ENCODE results near the gene ZKSCAN7. TPM values are rescaled to one million over a fixed set of nuclear protein-coding genes. Genes with fewer than 3 reads are reported as not detected.

ZKSCAN7 gene
- total and polyA plus RNA-seq, 7 donors: 0.60 to 7.1 (median 2.7) TPM

DNA sequence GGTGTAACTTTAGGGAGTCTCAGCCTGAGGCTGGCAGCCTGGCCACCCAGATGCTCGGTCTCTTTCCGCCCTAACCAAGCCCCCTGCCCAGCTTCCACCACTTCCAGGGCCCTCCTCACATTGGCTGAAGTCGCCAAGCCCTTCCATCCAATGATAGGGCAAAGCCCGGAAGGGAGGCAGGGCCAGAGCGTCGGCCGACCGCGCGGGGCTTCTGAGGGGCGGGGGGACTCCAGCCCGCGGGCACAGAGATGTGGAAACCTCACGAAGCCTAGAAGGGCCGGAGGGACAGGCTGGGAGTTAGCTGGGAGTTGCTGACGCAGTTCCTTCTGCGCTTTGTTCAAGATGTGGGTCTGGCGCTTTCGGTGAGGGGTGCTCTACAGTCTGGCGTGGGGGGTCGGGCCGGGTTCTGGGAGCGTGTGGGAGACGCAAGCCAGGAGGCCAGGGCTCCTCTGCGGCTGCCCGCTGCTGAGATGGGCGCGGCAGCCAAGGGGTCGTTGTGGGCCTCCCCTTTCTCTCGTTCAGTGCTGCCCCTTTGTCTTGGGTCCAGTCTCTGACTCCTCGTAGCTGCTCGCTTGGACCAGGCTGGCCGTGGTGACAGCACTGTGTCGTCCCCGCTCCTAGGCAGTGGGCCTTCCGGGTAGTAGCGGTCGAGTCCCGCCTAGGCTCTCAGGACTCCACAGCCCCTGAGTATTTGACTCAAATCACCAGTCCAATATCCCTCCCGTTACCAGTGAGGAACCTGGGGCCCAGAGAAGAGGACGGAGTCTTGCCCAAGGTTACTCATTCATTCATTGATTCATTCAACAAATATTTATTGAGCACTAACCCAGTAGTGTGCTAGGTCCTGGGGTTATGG is 29.9 kb downstream of the ZKSCAN7 start, which contains the start of gene ZNF660:
TSS of gene ZNF660 (plus strand) at position 319 of the 856 bp plus-strand sequence. CDS start 9,230 bp downstream, outside the sequence.
- peak; percentile 84 for DNase-seq

DNA sequence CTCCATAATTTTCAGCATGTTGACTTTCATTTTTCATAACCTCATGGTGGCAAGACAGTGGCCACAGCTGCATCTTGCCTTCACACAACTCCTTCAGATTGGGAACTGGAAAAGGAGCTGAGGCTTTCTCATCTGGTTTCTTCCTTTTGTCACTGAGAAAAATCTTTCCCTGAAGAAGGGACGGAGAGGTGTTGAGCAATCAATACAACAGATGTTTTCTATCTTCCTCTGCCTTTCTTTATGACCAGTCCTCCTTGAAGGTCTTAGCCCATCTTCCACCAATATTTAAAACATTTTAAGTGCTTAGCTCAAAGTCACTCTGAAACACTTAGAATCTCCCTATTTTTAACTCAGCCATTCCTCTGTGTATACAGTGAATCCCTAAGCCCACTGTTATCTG is 41.6 kb downstream of the ZKSCAN7 start:
- TF ChIP-seq POLR2AphosphoS5 (IDR thresholded peaks at IDR 0.05) (no peak), POLR2A (IDR thresholded peaks at IDR 0.05) (no peak), EP300 (IDR thresholded peaks at IDR 0.05) (no peak)
- TF ChIP-seq, protein P1, sequence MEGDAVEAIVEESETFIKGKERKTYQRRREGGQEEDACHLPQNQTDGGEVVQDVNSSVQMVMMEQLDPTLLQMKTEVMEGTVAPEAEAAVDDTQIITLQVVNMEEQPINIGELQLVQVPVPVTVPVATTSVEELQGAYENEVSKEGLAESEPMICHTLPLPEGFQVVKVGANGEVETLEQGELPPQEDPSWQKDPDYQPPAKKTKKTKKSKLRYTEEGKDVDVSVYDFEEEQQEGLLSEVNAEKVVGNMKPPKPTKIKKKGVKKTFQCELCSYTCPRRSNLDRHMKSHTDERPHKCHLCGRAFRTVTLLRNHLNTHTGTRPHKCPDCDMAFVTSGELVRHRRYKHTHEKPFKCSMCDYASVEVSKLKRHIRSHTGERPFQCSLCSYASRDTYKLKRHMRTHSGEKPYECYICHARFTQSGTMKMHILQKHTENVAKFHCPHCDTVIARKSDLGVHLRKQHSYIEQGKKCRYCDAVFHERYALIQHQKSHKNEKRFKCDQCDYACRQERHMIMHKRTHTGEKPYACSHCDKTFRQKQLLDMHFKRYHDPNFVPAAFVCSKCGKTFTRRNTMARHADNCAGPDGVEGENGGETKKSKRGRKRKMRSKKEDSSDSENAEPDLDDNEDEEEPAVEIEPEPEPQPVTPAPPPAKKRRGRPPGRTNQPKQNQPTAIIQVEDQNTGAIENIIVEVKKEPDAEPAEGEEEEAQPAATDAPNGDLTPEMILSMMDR (IDR thresholded peaks at IDR 0.05): no peak
- intact Hi-C loops (cut with DNase I): no loop called here
- Histone ChIP-seq H3K27ac (no peak overlapping the region), H3K4me1 (no peaks in the 10 kb centered on the region), H3K36me3 (peaks cover 0 to 45% (median 17%) of the 10 kb centered on the region in 4 donors), H3K9me3 (peaks cover 0 to 22% (median 18%) of the 10 kb centered on the region in 4 donors), H3K27me3 (no peaks in the 10 kb centered on the region), H3K4me3 (no peak overlapping the region)
- no peak for DNase-seq
- WGBS, 2 donors: 85 to 88% methylated on average over 1 of the region's 1 CpG

More for the DNA sequence above, 29.9 kb downstream of the ZKSCAN7 start, which contains the start of gene ZNF660:
- peaks cover 0 to 33% (median 0%) of the 10 kb centered on the region in 4 donors for H3K36me3 ChIP-seq
- H3K27ac ChIP-seq: peak within 1 kb of the TSS; percentile 72 to 81 (median 77)
- H3K9me3 ChIP-seq: peaks cover 0 to 3% (median 0%) of the 10 kb centered on the region in 4 donors
- TF ChIP-seq POLR2A (IDR thresholded peaks at IDR 0.05) (peak; percentile 15 to 17), POLR2AphosphoS5 (IDR thresholded peaks at IDR 0.05) (peak in 3 of 4 donors; percentile 48 to 73 (median 52)), EP300 (IDR thresholded peaks at IDR 0.05) (no peak)
- TF ChIP-seq, protein P1 (IDR thresholded peaks at IDR 0.05): no peak
- H3K4me3 ChIP-seq: peak within 1 kb of the TSS; percentile 60 to 84 (median 72)
- 2 to 3% methylated on average over 41 of the region's 41 CpGs for WGBS, 2 donors
- H3K4me1 ChIP-seq: peaks cover 0 to 17% (median 9%) of the 10 kb centered on the region in 4 donors
- intact Hi-C loops (cut with DNase I): no loop called here
- peaks cover 0 to 13% (median 0%) of the 10 kb centered on the region in 3 donors for H3K27me3 ChIP-seq

DNA sequence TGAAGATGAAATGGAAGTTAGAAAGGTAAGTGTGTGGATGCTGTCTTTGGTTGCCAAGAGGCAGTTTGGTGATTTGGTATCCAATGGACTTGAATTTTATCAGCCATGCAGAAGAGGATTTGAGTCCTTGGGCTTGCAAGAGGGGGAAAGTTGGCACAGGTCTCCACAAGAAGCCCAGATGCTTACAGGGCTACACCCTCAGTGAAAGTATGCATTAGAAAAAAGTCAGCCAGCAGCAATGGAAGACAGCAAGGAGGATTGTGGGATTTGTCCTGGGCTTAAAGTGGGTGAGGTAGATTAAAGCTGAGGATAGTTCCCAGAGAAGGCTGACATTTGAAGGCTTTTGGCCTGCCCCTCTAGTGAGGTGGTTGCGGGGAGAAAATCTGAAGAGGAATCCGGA is 46.8 kb downstream of the ZKSCAN7 start:
- 96 to 98% methylated on average over 2 of the region's 2 CpGs for WGBS, 2 donors
- no peak overlapping the region for H3K27ac ChIP-seq
- H3K4me1 ChIP-seq: no peaks in the 10 kb centered on the region
- no peak overlapping the region for H3K4me3 ChIP-seq
- no peak for DNase-seq
- peaks cover 0 to 5% (median 2%) of the 10 kb centered on the region in 4 donors for H3K36me3 ChIP-seq
- TF ChIP-seq EP300 (IDR thresholded peaks at IDR 0.05) (no peak), POLR2AphosphoS5 (IDR thresholded peaks at IDR 0.05) (no peak), POLR2A (IDR thresholded peaks at IDR 0.05) (no peak)
- TF ChIP-seq, protein P1 (IDR thresholded peaks at IDR 0.05): no peak
- H3K9me3 ChIP-seq: no peaks in the 10 kb centered on the region
- intact Hi-C loops (cut with DNase I): no loop called here
- H3K27me3 ChIP-seq: no peaks in the 10 kb centered on the region

DNA sequence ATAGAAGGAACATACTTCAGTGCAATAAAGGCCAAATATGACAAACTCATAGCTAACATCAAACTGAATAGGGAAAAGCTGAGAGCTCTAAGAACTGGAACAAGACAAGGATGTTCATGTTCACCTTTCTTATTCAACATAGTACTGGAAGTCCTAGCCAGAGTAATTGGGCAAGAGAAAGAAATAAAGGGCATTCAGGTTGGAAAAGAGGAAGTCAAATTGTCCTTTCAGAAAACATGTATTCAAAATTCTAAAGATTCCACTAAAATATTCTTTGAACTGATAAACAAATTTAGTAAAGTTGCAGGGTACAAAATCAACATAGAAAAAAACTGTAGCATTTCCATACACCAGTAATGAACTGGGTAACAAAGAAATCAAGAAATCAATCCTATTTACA is 57.7 kb downstream of the ZKSCAN7 start:
- no peak for TF ChIP-seq EP300 (IDR thresholded peaks at IDR 0.05)
- no peak for TF ChIP-seq POLR2A (IDR thresholded peaks at IDR 0.05)
- TF ChIP-seq POLR2AphosphoS5 (IDR thresholded peaks at IDR 0.05): no peak
- TF ChIP-seq, protein P1 (IDR thresholded peaks at IDR 0.05): no peak
- Histone ChIP-seq H3K27me3 (no peaks in the 10 kb centered on the region), H3K4me1 (no peaks in the 10 kb centered on the region), H3K4me3 (no peak overlapping the region), H3K9me3 (no peaks in the 10 kb centered on the region), H3K36me3 (no peaks in the 10 kb centered on the region), H3K27ac (no peak overlapping the region)
- intact Hi-C loops (cut with DNase I): loop anchor here (2.0 kb wide), 1 partner anchor 26 kb away; no protein-coding TSS in a partner anchor
- DNase-seq: no peak

Other genes with a start within 250 kb of the ZKSCAN7 start
- gene TCAIM, start 216.4 kb upstream of the ZKSCAN7 start, total RNA-seq: 10 to 100 TPM; 30.3 to 39.3 (median 33.8) TPM
- 10 to 100 TPM; 12.6 to 14.4 (median 14.1) TPM for gene TCAIM, start 216.4 kb upstream of the ZKSCAN7 start, polyA plus RNA-seq
- gene ZNF445, start 77.5 kb upstream of the ZKSCAN7 start, total RNA-seq: 10 to 100 TPM in 2 of 4 donors, 1 to 10 TPM in 2; 7.1 to 13.3 (median 10.6) TPM
- 1 to 10 TPM; 1.2 to 6.5 (median 1.2) TPM for gene ZNF445, start 77.5 kb upstream of the ZKSCAN7 start, polyA plus RNA-seq
- gene ZNF660, start 29.8 kb downstream of the ZKSCAN7 start, total RNA-seq: 1 to 10 TPM; 2.3 to 4.9 (median 3.3) TPM
- gene ZNF660, start 29.8 kb downstream of the ZKSCAN7 start, polyA plus RNA-seq: under 1 TPM in 2 of 3 donors, not detected in 1; 0.60 to 0.73 TPM
- 10 to 100 TPM; 19.1 to 30.8 (median 21.0) TPM for gene ZNF197, start 69.8 kb downstream of the ZKSCAN7 start, total RNA-seq
- gene ZNF197, start 69.8 kb downstream of the ZKSCAN7 start, polyA plus RNA-seq: 1 to 10 TPM; 4.4 to 7.1 (median 6.6) TPM
- 10 to 100 TPM; 12.1 to 15.3 (median 14.9) TPM for gene ZNF35, start 93.5 kb downstream of the ZKSCAN7 start, total RNA-seq
- gene ZNF35, start 93.5 kb downstream of the ZKSCAN7 start, polyA plus RNA-seq: 1 to 10 TPM; 3.0 to 4.4 (median 4.1) TPM
- 1 to 10 TPM; 5.8 to 8.9 (median 7.7) TPM for gene ZNF502, start 157.5 kb downstream of the ZKSCAN7 start, total RNA-seq
- 1 to 10 TPM in 2 of 3 donors, under 1 TPM in 1; 0.69 to 2.5 (median 1.8) TPM for gene ZNF502, start 157.5 kb downstream of the ZKSCAN7 start, polyA plus RNA-seq
- 10 to 100 TPM in 2 of 4 donors, 1 to 10 TPM in 2; 5.8 to 14.7 (median 10.4) TPM for gene ZNF501, start 174.4 kb downstream of the ZKSCAN7 start, total RNA-seq
- gene ZNF501, start 174.4 kb downstream of the ZKSCAN7 start, polyA plus RNA-seq: 1 to 10 TPM in 2 of 3 donors, under 1 TPM in 1; 0.69 to 2.0 (median 1.2) TPM
- gene KIAA1143, start 206.4 kb downstream of the ZKSCAN7 start, total RNA-seq: 10 to 100 TPM; 26.7 to 35.3 (median 30.8) TPM
- 10 to 100 TPM in 2 of 3 donors, 1 to 10 TPM in 1; 7.8 to 11.6 (median 10.2) TPM for gene KIAA1143, start 206.4 kb downstream of the ZKSCAN7 start, polyA plus RNA-seq
- 1 to 10 TPM in 3 of 4 donors, under 1 TPM in 1; 0.66 to 3.0 (median 1.1) TPM for gene KIF15, start 206.6 kb downstream of the ZKSCAN7 start, total RNA-seq
- 1 to 10 TPM in 2 of 3 donors, under 1 TPM in 1; 0.60 to 8.8 (median 1.8) TPM for gene KIF15, start 206.6 kb downstream of the ZKSCAN7 start, polyA plus RNA-seq

All from sigmoid colon (tissue), 7 donors.